Liver (tissue), 9 donors: Measurements from ENCODE around the gene HMX3. TPM values are rescaled to one million over a fixed set of nuclear protein-coding genes. Genes with fewer than 3 reads are reported as not detected.

Experiments
- DNase-seq: peaks from one replicate; pipeline ENCODE4 v3.0.0-alpha.2; 2017; ENCODE audit warnings: low spot score
- H3K27ac ChIP-seq, 2 donors: one replicate each; pipeline ENCODE4 v1.7.0; 2013; ENCODE audit warnings: inconsistent platforms in 2 of 2, low read length in 2 of 2, control low read depth in 1 of 2, low read depth in 1 of 2, mild to moderate bottlenecking in 1 of 2
- H3K27me3 ChIP-seq, 4 donors: one replicate each; pipeline versions ENCODE4 v1.6.1 to v1.7.0; 2013; ENCODE audit warnings: low read length in 3 of 4, inconsistent platforms in 1 of 4, mild to moderate bottlenecking in 1 of 4, moderate library complexity in 1 of 4; ENCODE audit not compliant: control insufficient read depth in 4 of 4, insufficient read depth in 4 of 4
- H3K36me3 ChIP-seq, 4 donors: one replicate each; pipeline versions ENCODE4 v1.6.1 to v1.7.0; 2013; ENCODE audit warnings: low read length in 3 of 4, mild to moderate bottlenecking in 3 of 4, low read depth in 1 of 4, moderate library complexity in 1 of 4; ENCODE audit not compliant: control insufficient read depth in 4 of 4, insufficient read depth in 3 of 4
- H3K4me1 ChIP-seq, 4 donors: one replicate each; pipeline versions ENCODE4 v1.6.1 to v1.7.0; 2013; ENCODE audit warnings: low read length in 3 of 4, mild to moderate bottlenecking in 3 of 4, moderate library complexity in 1 of 4; ENCODE audit not compliant: control insufficient read depth in 4 of 4, insufficient read depth in 4 of 4
- H3K4me3 ChIP-seq, 3 donors: one replicate each; pipeline versions ENCODE4 v1.6.1 to v1.7.0; 2013; ENCODE audit warnings: low read length in 3 of 3, control low read depth in 1 of 3, low read depth in 1 of 3, mild to moderate bottlenecking in 1 of 3
- H3K9ac ChIP-seq, 2 donors: one replicate each; pipeline ENCODE4 v1.7.0; 2013; ENCODE audit warnings: low read length in 2 of 2, mild to moderate bottlenecking in 2 of 2, moderate library complexity in 2 of 2, control low read depth in 1 of 2, low read depth in 1 of 2
- H3K9me3 ChIP-seq, 4 donors: one replicate each; pipeline versions ENCODE4 v1.6.1 to v1.7.0; 2013; ENCODE audit warnings: low read length in 3 of 4; ENCODE audit not compliant: control insufficient read depth in 4 of 4
- ATF3 ChIP-seq: IDR thresholded peaks from 2 replicates; pipeline ENCODE4 v1.6.1; 2016; ENCODE audit warnings: antibody characterized with exemption
- CTCF ChIP-seq: fragments of 150-350 bp; IDR thresholded peaks from 2 replicates; pipeline ENCODE4 v1.5.1; 2017; ENCODE audit warnings: improper control_type of control experiment, low read depth, low read length; ENCODE audit not compliant: missing input control
- EGR1 ChIP-seq, 2 donors: IDR thresholded peaks; 2 replicates each; pipeline ENCODE4 v1.6.1; 2016 to 2018; ENCODE audit warnings: antibody characterized with exemption in 2 of 2, low read depth in 2 of 2
- FOXA1 ChIP-seq: IDR thresholded peaks from 2 replicates; pipeline ENCODE4 v1.6.1; 2016; ENCODE audit warnings: antibody characterized with exemption
- FOXA2 ChIP-seq: IDR thresholded peaks from 2 replicates; pipeline ENCODE4 v1.6.1; 2016; ENCODE audit warnings: antibody characterized with exemption
- GABPA ChIP-seq, 2 donors: IDR thresholded peaks in 1 of 2; conservative IDR thresholded peaks in 1 of 2; 2 replicates each; pipeline ENCODE4 v1.6.1; 2016; ENCODE audit warnings: antibody characterized with exemption in 2 of 2, mild to moderate bottlenecking in 1 of 2, moderate library complexity in 1 of 2
- HNF4A ChIP-seq, 2 donors: conservative IDR thresholded peaks; 2 replicates each; pipeline ENCODE4 v1.6.1; 2016; ENCODE audit warnings: antibody characterized with exemption in 2 of 2, mild to moderate bottlenecking in 2 of 2
- HNF4G ChIP-seq: IDR thresholded peaks from 2 replicates; pipeline ENCODE4 v1.6.1; 2016; ENCODE audit warnings: antibody characterized with exemption
- MAX ChIP-seq: IDR thresholded peaks from 2 replicates; pipeline ENCODE4 v1.6.1; 2016; ENCODE audit warnings: antibody characterized with exemption
- NR2F2 ChIP-seq: IDR thresholded peaks from 2 replicates; pipeline ENCODE4 v1.6.1; 2016; ENCODE audit warnings: antibody characterized with exemption
- RAD21 ChIP-seq, 2 donors: IDR thresholded peaks; 2 replicates each; pipeline ENCODE4 v1.6.1; 2016; ENCODE audit warnings: antibody characterized with exemption in 2 of 2, mild to moderate bottlenecking in 2 of 2
- REST ChIP-seq: IDR thresholded peaks from 2 replicates; pipeline ENCODE4 v1.6.1; 2016; ENCODE audit warnings: antibody characterized with exemption, mild to moderate bottlenecking
- RXRA ChIP-seq, 2 donors: IDR thresholded peaks; 2 replicates each; pipeline ENCODE4 v1.6.1; 2017 to 2018; ENCODE audit warnings: antibody characterized with exemption in 2 of 2, mild to moderate bottlenecking in 1 of 2
- SP1 ChIP-seq: IDR thresholded peaks from 2 replicates; pipeline ENCODE4 v1.6.1; 2018; ENCODE audit warnings: antibody characterized with exemption, mild to moderate bottlenecking
- TAF1 ChIP-seq: conservative IDR thresholded peaks from 2 replicates; pipeline ENCODE4 v1.6.1; 2016; ENCODE audit warnings: antibody characterized with exemption, mild to moderate bottlenecking
- YY1 ChIP-seq: IDR thresholded peaks from 2 replicates; pipeline ENCODE4 v1.6.1; 2016; ENCODE audit warnings: antibody characterized with exemption, mild to moderate bottlenecking
- ZBTB33 ChIP-seq: IDR thresholded peaks from 2 replicates; pipeline ENCODE4 v1.6.1; 2016; ENCODE audit warnings: antibody characterized with exemption
- WGBS: extraction: QIAGEN DNeasy Blood & Tissue Kit; methylation state at CpG from one replicate; pipeline ENCODE4 v1.1.7; 2013; 5-methylcytosine and 5-hydroxymethylcytosine counted together
- polyA plus RNA-seq, 2 donors: library from polyadenylated mRNA; stranded (reverse) in 1 of 2; unstranded in 1 of 2; fragments of 200-250 nt in 1 of 2; fragments of >200 nt in 1 of 2; fragmentation: Nextera tagmentation in 1 of 2; extraction: Ambion mirVana in 1 of 2; gene quantifications; one replicate each; pipeline versions ENCODE4 v1.2.1 to v1.2.3, GENCODE V29; 2013 to 2015
- total RNA-seq, 2 donors: library from RNA; depleted of rRNA; stranded (reverse); fragments of >200 nt; gene quantifications; one replicate each; pipeline ENCODE4 v1.2.3, GENCODE V29; 2014
- donor health status: healthy.
- donor health status: healthy.
- donor health status: healthy.
- donor health status: healthy.
- donor health status: healthy.

Gene HMX3
- total and polyA plus RNA-seq, 4 donors, result not detected

- no peak overlapping the region for H3K4me3 ChIP-seq
- WGBS, result 4% methylated on average over 29 of the region's 29 CpGs
- H3K9ac ChIP-seq, result no peak overlapping the region
- DNase-seq, result no peak
- TF ChIP-seq TAF1 (no peak), ATF3 (no peak), EGR1 (IDR thresholded peaks at IDR 0.05; ENCODE audit: low read depth in 2 of 2) (no peak), RAD21 (IDR thresholded peaks at IDR 0.05) (no peak), YY1 (no peak), FOXA1 (no peak), GABPA (IDR thresholded peaks at IDR 0.05 in 1 of 2, conservative IDR thresholded peaks at IDR 0.05 in 1 of 2) (no peak), HNF4A (conservative IDR thresholded peaks at IDR 0.05) (no peak), RXRA (IDR thresholded peaks at IDR 0.05) (no peak), SP1 (no peak), CTCF (no peak), NR2F2 (no peak), REST (no peak), MAX (no peak), HNF4G (no peak)
- peaks cover 3 to 25% (median 7%) of the 10 kb centered on the region in 4 donors for H3K4me1 ChIP-seq
- H3K27ac ChIP-seq, result no peak overlapping the region
- peaks cover 16 to 46% (median 30%) of the 10 kb centered on the region in 4 donors for H3K27me3 ChIP-seq
- no peaks in the 10 kb centered on the region for H3K9me3 ChIP-seq
- no peaks in the 10 kb centered on the region for H3K36me3 ChIP-seq
Measured at GRCh38 chr10:123144697-123145541, 9.1 kb downstream of the HMX3 start.

GRCh38 chr10:123145542-123146012 is 9.8 kb downstream of the HMX3 start:
- no peaks in the 10 kb centered on the region for H3K36me3 ChIP-seq
- H3K4me3 ChIP-seq, result no peak overlapping the region
- H3K4me1 ChIP-seq, result peaks cover 4 to 31% (median 12%) of the 10 kb centered on the region in 4 donors
- no peak for TF ChIP-seq YY1
- TF ChIP-seq GABPA (IDR thresholded peaks at IDR 0.05 in 1 of 2, conservative IDR thresholded peaks at IDR 0.05 in 1 of 2), result no peak
- no peak for TF ChIP-seq SP1
- TF ChIP-seq ZBTB33, result no peak
- TF ChIP-seq RXRA (IDR thresholded peaks at IDR 0.05), result no peak
- no peak for TF ChIP-seq NR2F2
- TF ChIP-seq FOXA1, result no peak
- TF ChIP-seq ATF3, result no peak
- no peak for TF ChIP-seq TAF1
- TF ChIP-seq RAD21 (IDR thresholded peaks at IDR 0.05), result no peak
- no peak for TF ChIP-seq EGR1 (IDR thresholded peaks at IDR 0.05; ENCODE audit: low read depth in 2 of 2)
- no peak for TF ChIP-seq CTCF
- TF ChIP-seq FOXA2, result no peak
- peaks cover 13 to 46% (median 30%) of the 10 kb centered on the region in 4 donors for H3K27me3 ChIP-seq
- H3K27ac ChIP-seq, result no peak overlapping the region
- DNase-seq, result no peak
- no peaks in the 10 kb centered on the region for H3K9me3 ChIP-seq
- H3K9ac ChIP-seq, result no peak overlapping the region
- 7% methylated on average over 14 of the region's 14 CpGs for WGBS
